A673 (cell line): ENCODE data around the gene PRADC1. TPM values are rescaled to one million over a fixed set of nuclear protein-coding genes. Genes with fewer than 3 reads are reported as not detected.

Experiments
- BruUV-seq: library from RNA; stranded (reverse); fragments of 400-500 nt; replicated peaks from 2 replicates; lab custom pipeline; 2021; lab: Mats Ljungman, UMichigan
- CTCF ChIA-PET: fragments of 300-600 bp; sonication (Branson Sonifier 250); formaldehyde crosslinking; loops from one replicate; lab custom pipeline; 2022; ENCODE audit warnings: antibody characterized with exemption; lab: Charles Lee
- POLR2A ChIA-PET: fragments of 300-600 bp; sonication (Branson Sonifier 250); formaldehyde crosslinking; loops from one replicate; lab custom pipeline; 2022; ENCODE audit warnings: antibody characterized with exemption; ENCODE audit not compliant: low non-redundant PET; lab: Charles Lee
- DNase-seq: peaks from one replicate; pipeline ENCODE4 v3.0.0-alpha.2; 2015; ENCODE audit warnings: low spot score
- H3K27ac ChIP-seq: fragments of 200-600 bp; sonication (generic); 2 replicates; pipeline ENCODE4 v1.5.1; 2016; ENCODE audit warnings: mixed run types, low read depth, mild to moderate bottlenecking, mixed read lengths, antibody characterized with exemption, low read length; ENCODE audit not compliant: poor library complexity, severe bottlenecking
- H3K27me3 ChIP-seq: fragments of 200-600 bp; sonication (generic); replicated peaks from 2 replicates; pipeline ENCODE4 v1.6.1; 2017; ENCODE audit warnings: mixed run types, low read depth, mild to moderate bottlenecking, mixed read lengths, antibody characterized with exemption, low read length; ENCODE audit not compliant: insufficient read depth, poor library complexity
- H3K36me3 ChIP-seq: fragments of 200-600 bp; sonication (generic); 2 replicates; pipeline ENCODE4 v1.6.1; 2016; ENCODE audit warnings: mixed run types, mild to moderate bottlenecking, mixed read lengths, antibody characterized with exemption, low read length; ENCODE audit not compliant: insufficient read depth, poor library complexity, severe bottlenecking
- H3K4me1 ChIP-seq: fragments of 200-600 bp; sonication (generic); 2 replicates; pipeline ENCODE4 v1.6.1; 2017; ENCODE audit warnings: mixed run types, mild to moderate bottlenecking, mixed read lengths, antibody characterized with exemption, low read length; ENCODE audit not compliant: insufficient read depth, poor library complexity, severe bottlenecking
- H3K4me3 ChIP-seq: fragments of 200-600 bp; sonication (generic); 2 replicates; pipeline ENCODE4 v1.5.1; 2016; ENCODE audit warnings: low read depth, mixed run types, mild to moderate bottlenecking, mixed read lengths, low read length; ENCODE audit not compliant: poor library complexity, severe bottlenecking
- H3K9me3 ChIP-seq: fragments of 200-600 bp; sonication (generic); 2 replicates; pipeline ENCODE4 v1.6.1; 2016; ENCODE audit warnings: mixed run types, low read depth, mild to moderate bottlenecking, mixed read lengths, antibody characterized with exemption, low read length; ENCODE audit not compliant: poor library complexity, severe bottlenecking
- CTCF ChIP-seq: fragments of 300-800, 200-600 bp; sonication (generic); conservative IDR thresholded peaks from 2 replicates; pipeline ENCODE4 v1.5.1; 2017; ENCODE audit warnings: low read depth, mild to moderate bottlenecking, antibody characterized with exemption, low read length, moderate library complexity, mixed read lengths
- EZH2 ChIP-seq: fragments of 200-600 bp; sonication (generic); IDR thresholded peaks from 2 replicates; pipeline ENCODE4 v1.6.1; 2017; ENCODE audit warnings: borderline replicate concordance, low read depth, mild to moderate bottlenecking, mixed read lengths, antibody characterized with exemption, low read length; ENCODE audit not compliant: poor library complexity, severe bottlenecking
- intact Hi-C: fragments of 100-400 bp; cut with micrococcal nuclease; formaldehyde crosslinking; loops from one replicate; pipeline ENCODE4 v1.10.0; 2022; ENCODE audit not compliant: unreplicated experiment
- total RNA-seq: library from RNA; stranded (reverse); gene quantifications from 2 replicates; pipeline ENCODE4 v1.2.3, GENCODE V29; 2021

The PRADC1 gene
- total RNA-seq, 1 experiment from 2014 or later: 17.7 TPM

DNA sequence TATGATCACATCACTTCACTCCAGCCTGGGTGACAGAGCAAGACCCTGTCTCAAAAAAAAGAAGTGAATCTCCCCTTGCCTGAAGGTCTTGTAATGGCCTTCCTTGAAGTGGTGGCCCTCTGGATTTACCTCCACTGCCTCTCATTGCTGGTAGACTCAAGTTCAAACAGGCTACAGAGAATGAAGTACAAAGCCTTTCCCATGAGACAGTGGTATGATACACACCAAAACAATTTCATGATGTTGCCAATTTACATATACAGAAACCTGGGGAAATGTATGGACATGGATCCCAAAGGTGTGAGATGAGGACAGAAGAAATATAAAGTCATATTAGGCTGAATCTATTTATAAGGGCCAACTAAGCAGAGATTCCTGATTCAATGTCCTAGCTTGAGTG lies 35.5 kb downstream of the PRADC1 start:
- TF ChIP-seq EZH2 (no peak), CTCF (no peak)
- Histone ChIP-seq H3K4me3 (no peak overlapping the region), H3K36me3 (no peaks in the 10 kb centered on the region), H3K4me1 (no peaks in the 10 kb centered on the region), H3K27me3 (peaks cover 15% of the 10 kb centered on the region), H3K27ac (no peak overlapping the region), H3K9me3 (peaks cover 6% of the 10 kb centered on the region)
- CTCF ChIA-PET: no interaction called here
- intact Hi-C loops: no loop called here
- no TSS peak for BruUV-seq
- DNase-seq: no peak
- POLR2A ChIA-PET: no interaction called here

GRCh38 chr2:73187549-73187948 lies 45.5 kb downstream of the PRADC1 start:
- H3K9me3 ChIP-seq: no peaks in the 10 kb centered on the region
- ChIA-PET CTCF (interaction anchor here (1.4 kb wide), 1 partner anchor 10 kb away, joined by 4 read pairs; no protein-coding TSS in a partner anchor), POLR2A (no interaction called here)
- no peaks in the 10 kb centered on the region for H3K27me3 ChIP-seq
- H3K4me1 ChIP-seq: no peaks in the 10 kb centered on the region
- TF ChIP-seq EZH2 (no peak), CTCF (no peak)
- no peak overlapping the region for H3K27ac ChIP-seq
- no TSS peak for BruUV-seq
- intact Hi-C loops: no loop called here
- no peaks in the 10 kb centered on the region for H3K36me3 ChIP-seq
- DNase-seq: no peak
- H3K4me3 ChIP-seq: no peak overlapping the region

DNA sequence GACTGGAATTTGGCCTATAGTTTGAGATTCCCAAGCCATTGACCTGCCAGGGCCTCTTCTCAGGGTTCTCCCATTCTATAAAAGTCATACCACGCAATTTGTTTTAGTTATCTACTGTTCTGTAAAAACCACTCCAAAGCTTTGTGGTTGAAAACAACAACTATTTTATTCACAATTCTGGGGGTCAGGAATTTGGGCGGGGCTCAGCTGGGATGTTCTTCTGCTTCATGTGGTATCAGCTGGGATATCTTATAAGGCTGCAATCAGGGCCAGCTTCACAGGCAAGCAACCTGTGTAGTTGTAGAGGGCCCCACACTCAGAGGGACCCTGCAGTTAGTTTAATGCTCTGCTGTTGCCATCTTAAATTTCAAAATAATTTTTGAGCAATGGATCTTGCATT lies 47.1 kb downstream of the PRADC1 start:
- no TSS peak for BruUV-seq
- ChIA-PET CTCF (no interaction called here), POLR2A (no interaction called here)
- TF ChIP-seq EZH2 (no peak), CTCF (no peak)
- DNase-seq: no peak
- Histone ChIP-seq H3K4me1 (no peaks in the 10 kb centered on the region), H3K27me3 (no peaks in the 10 kb centered on the region), H3K36me3 (no peaks in the 10 kb centered on the region), H3K27ac (no peak overlapping the region), H3K9me3 (no peaks in the 10 kb centered on the region), H3K4me3 (no peak overlapping the region)
- intact Hi-C loops: no loop called here

Other genes with a start within 250 kb of the PRADC1 start
- 23.1 and 23.3 TPM in 2 replicates for gene SFXN5, start 161.5 kb downstream of the PRADC1 start, total RNA-seq
- 12.9 and 13.7 TPM in 2 replicates for gene RAB11FIP5, start 120.3 kb downstream of the PRADC1 start, total RNA-seq
- 0.11 and 0.41 TPM in 2 replicates for gene NOTO, start 30.7 kb downstream of the PRADC1 start, total RNA-seq
- gene SMYD5, start 19.0 kb downstream of the PRADC1 start, total RNA-seq: 54.5 and 57.3 TPM in 2 replicates
- gene CCT7, start 1.1 kb upstream of the PRADC1 start, total RNA-seq: 627 and 648 TPM in 2 replicates
- gene FBXO41, start 51.2 kb upstream of the PRADC1 start, total RNA-seq: 8.6 and 11.5 TPM in 2 replicates
- 1.9 and 2.0 TPM in 2 replicates for gene EGR4, start 60.3 kb upstream of the PRADC1 start, total RNA-seq
- gene ALMS1, start 152.6 kb upstream of the PRADC1 start, total RNA-seq: 35.7 and 37.3 TPM in 2 replicates